NCI-H1105 (cell line): Measurements from ENCODE around the gene POP7.

ENCODE experiments used
- DNase-seq: peaks from one replicate; lab custom pipeline; 2025; lab: John Stamatoyannopoulos, UW

Gene POP7

DNA sequence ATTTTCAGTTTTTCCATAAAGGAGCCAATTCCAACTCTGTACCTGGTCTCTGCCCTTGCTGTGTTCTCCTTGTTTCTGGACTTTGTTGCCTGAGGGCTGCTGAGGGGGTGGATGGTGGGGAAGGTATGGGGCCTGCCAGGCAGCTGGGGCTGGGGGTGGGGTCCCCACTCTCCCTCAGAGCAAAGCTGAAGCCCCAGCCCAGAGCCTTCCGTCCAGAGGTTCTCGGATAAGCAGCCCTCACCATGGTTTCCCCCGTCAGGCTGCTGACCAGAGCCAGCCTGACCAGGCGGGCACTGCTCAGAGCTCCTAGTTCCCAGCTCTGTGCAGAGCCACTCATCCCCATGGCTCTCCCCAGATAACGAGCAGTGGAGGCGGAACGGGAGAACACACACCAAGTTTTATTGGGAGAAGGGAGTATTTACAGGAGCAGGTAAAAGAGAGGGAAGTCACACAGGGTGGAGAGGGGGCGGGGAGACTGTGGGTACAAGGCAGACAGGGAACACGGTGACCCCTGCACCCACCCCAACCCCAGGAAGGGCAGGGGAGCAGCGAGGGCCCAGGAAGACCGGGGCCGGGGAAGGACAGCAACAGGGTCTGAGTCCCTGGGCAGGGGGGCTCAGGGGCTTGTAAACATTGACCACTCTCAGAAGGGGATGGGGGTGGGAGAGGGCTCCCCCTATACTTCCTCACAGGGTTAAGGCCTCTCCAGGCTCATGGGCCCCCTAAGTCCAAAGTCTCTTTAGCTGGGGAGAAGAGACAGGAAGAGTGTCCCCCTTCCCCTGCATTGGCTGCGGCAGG, 26.6 kb upstream of the POP7 start:
- no peak for DNase-seq

- DNase-seq = no peak
Observed at GRCh38 chr7:100679927-100680575, 25.9 kb upstream of the POP7 start.

GRCh38 chr7:100680576-100681271, 25.2 kb upstream of the POP7 start:
- no peak for DNase-seq

DNA sequence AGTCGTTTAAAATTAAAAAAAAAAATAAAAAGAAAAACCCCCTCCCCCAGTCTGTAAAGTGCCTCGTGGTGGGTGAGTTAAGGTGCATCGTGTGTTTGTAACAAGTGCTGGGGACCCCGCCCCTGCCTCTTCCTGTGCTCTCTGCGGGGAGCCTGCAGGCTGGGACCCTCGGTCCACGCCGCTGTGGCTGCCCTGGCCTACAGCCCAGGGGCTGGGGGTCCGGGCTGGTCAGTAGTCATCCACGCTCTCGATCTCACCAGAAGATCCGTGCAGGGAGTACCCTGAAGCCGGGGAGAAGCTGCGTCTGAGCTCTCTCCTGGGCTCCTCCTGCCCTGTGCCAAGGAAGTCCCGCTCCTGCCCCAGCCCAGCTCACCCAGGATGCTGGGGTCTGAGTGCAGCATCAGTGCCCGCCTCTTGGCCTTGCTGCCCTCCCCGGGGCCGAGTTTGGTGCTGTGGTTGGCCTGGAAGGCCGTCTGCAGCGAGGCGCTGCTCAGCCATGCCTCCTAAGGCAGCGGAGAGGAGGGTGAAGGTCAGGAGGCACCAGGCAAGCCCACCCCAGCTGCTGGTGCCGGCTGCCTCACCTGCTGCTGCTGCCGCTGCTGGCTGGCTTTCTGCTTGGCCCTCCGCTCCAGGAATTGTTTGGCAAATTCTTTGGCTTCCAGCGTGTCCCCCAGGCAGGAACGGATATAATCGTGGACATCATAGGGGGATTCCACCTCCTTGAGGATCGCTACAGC, 24.3 kb upstream of the POP7 start:
- DNase-seq = no peak

DNA sequence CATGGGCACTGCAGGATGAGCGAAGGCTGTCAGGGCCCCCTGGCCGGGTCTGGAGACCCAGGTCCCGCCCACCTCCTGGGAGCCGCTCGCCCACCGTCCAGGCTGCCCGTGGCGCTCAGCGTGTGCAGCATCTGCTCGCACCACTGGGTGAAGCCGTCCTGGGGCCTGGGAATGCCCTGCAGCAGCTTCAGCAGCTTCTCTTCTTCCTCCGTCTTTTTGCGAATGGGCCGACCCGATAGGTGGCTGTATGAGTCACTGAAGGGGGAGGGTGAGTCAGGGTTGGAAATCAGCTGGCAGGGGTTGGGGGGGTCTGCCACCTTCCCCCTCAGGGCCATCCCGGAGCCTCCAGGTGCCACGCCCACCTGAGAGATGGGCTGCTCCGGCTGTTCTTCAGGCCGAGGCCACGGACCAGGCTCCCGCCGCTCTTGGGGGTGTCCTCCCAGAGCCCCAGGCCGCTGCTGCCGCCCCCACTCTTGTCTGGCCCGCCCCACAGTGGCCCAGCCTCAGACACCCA, 23.6 kb upstream of the POP7 start:
- DNase-seq = no peak

DNA sequence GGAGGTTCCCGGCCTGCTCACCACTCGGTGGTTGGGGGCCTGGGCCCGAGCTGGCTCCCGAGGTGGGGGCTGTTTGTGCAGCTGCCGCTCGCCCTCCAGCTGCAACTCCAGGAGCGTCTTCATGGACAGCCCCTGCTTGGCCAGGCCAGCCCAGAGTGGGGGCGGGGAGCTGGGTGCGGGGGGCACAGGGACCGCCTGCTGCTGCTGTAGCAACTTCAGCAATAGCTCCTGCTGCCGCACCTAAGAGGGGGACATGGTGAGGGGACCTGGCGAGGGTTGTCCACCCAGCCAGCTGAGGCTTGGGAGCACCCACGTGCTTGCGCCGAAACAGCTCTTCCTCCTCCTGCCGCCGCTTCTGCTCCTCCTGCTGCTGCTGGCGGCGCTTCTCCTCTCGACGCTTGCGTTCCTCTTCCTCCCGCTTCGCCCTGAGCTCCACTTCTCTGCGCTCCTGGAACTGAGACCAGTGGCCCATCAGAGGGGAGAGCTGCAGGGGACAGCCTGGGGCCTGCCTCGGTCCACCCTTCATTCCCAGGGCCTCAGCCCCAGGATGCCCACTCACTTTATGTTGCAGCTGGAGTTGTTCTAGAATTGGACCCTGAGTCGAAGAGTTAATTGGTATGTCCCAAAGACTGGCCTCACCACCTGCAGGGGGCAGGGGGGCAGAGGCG, 22.8 kb upstream of the POP7 start:
- DNase-seq = no peak

- no peak for DNase-seq
Observed at GRCh38 chr7:100683659-100684533, 22.0 kb upstream of the POP7 start.

DNA sequence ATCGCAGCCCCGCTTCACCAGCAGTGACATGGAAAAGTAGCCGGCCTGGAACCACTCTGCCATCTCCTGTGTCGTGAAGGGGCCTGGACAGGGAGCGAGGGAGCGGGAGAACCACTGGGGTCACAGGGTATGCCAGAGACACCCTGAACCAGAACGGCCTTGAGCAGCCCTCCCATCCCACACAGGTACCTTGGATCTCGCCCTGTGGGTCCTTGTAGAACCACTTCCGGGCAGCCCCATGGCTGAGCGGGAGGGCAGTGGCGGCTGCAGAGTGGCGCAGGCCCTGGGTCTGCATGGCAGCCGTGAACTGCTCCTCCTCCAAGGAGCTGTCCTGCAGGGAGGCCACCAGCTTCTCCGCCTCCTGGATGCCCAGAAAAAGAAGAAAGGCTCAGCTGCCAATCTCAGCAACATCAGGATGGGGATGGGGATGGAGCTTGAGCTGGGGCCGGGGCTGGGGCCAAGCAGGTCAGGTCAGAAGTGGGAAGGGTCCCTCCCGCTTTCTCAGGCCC, 21.3 kb upstream of the POP7 start:
- DNase-seq = no peak

- DNase-seq = no peak
Observed at GRCh38 chr7:100685049-100685605, 20.8 kb upstream of the POP7 start.

DNA sequence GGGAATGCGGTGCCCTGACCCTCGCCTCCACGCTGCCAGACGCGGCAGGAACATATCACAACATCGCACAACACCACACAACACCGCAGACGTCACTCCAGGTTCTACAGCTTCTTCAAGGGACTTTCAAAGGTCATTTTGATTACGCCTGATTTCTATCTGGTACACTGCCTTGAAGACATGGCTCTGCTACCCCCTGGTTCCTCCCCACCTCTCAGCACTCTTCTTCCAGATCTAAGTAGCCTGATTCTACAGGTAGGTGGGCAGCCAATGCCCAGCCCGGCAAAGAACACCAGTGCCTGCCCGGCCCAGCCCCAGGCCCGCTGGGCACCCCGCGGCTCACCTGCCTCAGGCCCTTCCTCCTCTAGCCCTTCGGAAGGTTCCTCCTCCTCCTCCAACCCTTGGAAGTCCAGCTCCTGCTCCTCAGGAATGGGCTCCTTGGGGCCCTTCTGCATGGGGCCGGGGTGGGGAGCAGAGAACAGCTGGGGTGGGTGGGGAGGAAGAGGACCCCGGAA, 20.2 kb upstream of the POP7 start:
- DNase-seq = no peak

- DNase-seq = no peak
Observed at GRCh38 chr7:100686201-100686821, 19.6 kb upstream of the POP7 start.

GRCh38 chr7:100686822-100687211, 19.1 kb upstream of the POP7 start:
- DNase-seq = no peak

DNA sequence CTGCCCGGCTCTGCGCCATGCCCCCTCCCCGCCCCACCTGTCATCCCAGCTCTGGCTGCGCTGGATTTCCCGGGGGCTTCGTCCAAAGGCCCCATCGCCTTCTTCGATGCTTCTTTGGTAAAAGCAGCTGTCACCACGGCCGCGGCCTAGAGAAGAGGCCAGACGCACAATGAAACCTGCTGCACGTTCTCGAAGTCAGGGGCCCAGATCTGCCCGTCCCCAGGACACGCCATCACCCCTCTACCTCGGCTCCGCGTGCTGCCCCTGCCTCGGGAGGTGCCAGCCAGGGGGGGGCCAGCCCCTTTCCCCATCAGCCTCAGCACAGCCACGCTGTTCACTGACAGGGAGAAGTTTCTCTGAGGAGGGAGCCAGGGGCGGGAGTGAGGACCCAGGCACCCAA, 18.7 kb upstream of the POP7 start:
- DNase-seq = no peak

- no peak for DNase-seq
Observed at GRCh38 chr7:100687751-100688300, 18.1 kb upstream of the POP7 start.

- DNase-seq = no peak
Observed at GRCh38 chr7:100688326-100688860, 17.5 kb upstream of the POP7 start.

GRCh38 chr7:100689230-100690135, 16.4 kb upstream of the POP7 start:
- no peak for DNase-seq

- DNase-seq = peak; percentile 68
Observed at GRCh38 chr7:100691676-100692577, 14.0 kb upstream of the POP7 start.
